Panc1 (cell line): Measurements from ENCODE around the gene SMIM36. TPM values are rescaled to one million over a fixed set of nuclear protein-coding genes. Genes with fewer than 3 reads are reported as not detected.

Experiments
- ATAC-seq: fragments of 200-7000 bp; cut with Tn5 transposase; 2 replicates; pipeline ENCODE4 v1.9.1; 2020; ENCODE audit warnings: mild to moderate bottlenecking, moderate library complexity
- BruUV-seq: library from RNA; stranded (reverse); fragments of 400-500 nt; replicated peaks from 2 replicates; lab custom pipeline; 2021; lab: Mats Ljungman, UMichigan
- CTCF ChIA-PET: fragments of 300-600 bp; sonication (Branson Sonifier 250); formaldehyde crosslinking; loops from one replicate; lab custom pipeline; 2022; ENCODE audit warnings: antibody characterized with exemption; lab: Charles Lee
- POLR2A ChIA-PET: fragments of 300-600 bp; sonication (Branson Sonifier 250); formaldehyde crosslinking; loops from one replicate; lab custom pipeline; 2022; ENCODE audit warnings: antibody characterized with exemption; lab: Charles Lee
- DNase-seq: peaks from one replicate; pipeline ENCODE4 v3.0.0-alpha.2; 2010; ENCODE audit warnings: low read depth, low spot score
- H3K27ac ChIP-seq: 2 replicates; pipeline ENCODE4 v1.5.1; 2011; ENCODE audit warnings: mild to moderate bottlenecking, low read length, inconsistent platforms
- H3K27me3 ChIP-seq: fragments of 200-500 bp; sonication (Bioruptor generic); 2 replicates; pipeline ENCODE4 v1.6.0; 2014; ENCODE audit warnings: low read length, inconsistent platforms; ENCODE audit not compliant: control insufficient read depth, insufficient read depth
- H3K36me3 ChIP-seq: fragments of 200-500 bp; sonication (Bioruptor generic); 2 replicates; pipeline ENCODE4 v1.5.1; 2014; ENCODE audit warnings: inconsistent platforms, mild to moderate bottlenecking, low read length, moderate library complexity; ENCODE audit not compliant: control insufficient read depth, insufficient read depth
- H3K4me1 ChIP-seq: 2 replicates; pipeline ENCODE4 v1.5.1; 2011; ENCODE audit warnings: inconsistent platforms, mild to moderate bottlenecking, low read length, moderate library complexity; ENCODE audit not compliant: control insufficient read depth, insufficient read depth
- H3K4me3 ChIP-seq, 2 experiments: 2 replicates each; pipeline ENCODE4 v1.5.1; 2011 to 2012; ENCODE audit warnings: low read depth in 2 of 2, low read length in 2 of 2, mild to moderate bottlenecking in 2 of 2, inconsistent platforms in 1 of 2, moderate library complexity in 1 of 2
- H3K9me3 ChIP-seq: fragments of 200-500 bp; sonication (Bioruptor generic); 2 replicates; pipeline ENCODE4 v1.5.1; 2014; ENCODE audit warnings: low read depth, mild to moderate bottlenecking, inconsistent platforms, low read length, moderate library complexity; ENCODE audit not compliant: control insufficient read depth, insufficient read depth
- POLR2AphosphoS5 ChIP-seq: IDR thresholded peaks from 2 replicates; pipeline ENCODE4 v1.6.1; 2012; ENCODE audit warnings: mild to moderate bottlenecking, low read depth, low read length, moderate library complexity
- SIN3A ChIP-seq: IDR thresholded peaks from 2 replicates; pipeline ENCODE4 v1.6.1; 2012; ENCODE audit warnings: low read depth, mild to moderate bottlenecking, low read length, moderate library complexity, borderline replicate concordance; ENCODE audit not compliant: insufficient read depth
- TCF7L2 ChIP-seq: IDR thresholded peaks from 2 replicates; pipeline ENCODE4 v1.6.1; 2011; ENCODE audit warnings: mild to moderate bottlenecking, low read depth, low read length, inconsistent platforms
- in situ Hi-C: cut with HindIII; loops from 2 replicates; pipeline ENCODE4 v1.10.0; 2016; ENCODE audit warnings: low sequenced_read_pairs, low pct_unique_long_range_greater_than_20kb
- intact Hi-C: fragments of 100-400 bp; cut with micrococcal nuclease; formaldehyde crosslinking; loops from one replicate; pipeline ENCODE4 v1.10.0; 2022; ENCODE audit not compliant: unreplicated experiment
- total RNA-seq: library from RNA; stranded (reverse); gene quantifications from one replicate; pipeline ENCODE4 v1.2.1, GENCODE V29; 2021; ENCODE audit not compliant: unreplicated experiment
- TF ChIP-seq, protein P1 (sequence below), 2 experiments: IDR thresholded peaks; 2 replicates each; pipeline ENCODE4 v1.6.1; 2011 to 2012; ENCODE audit warnings: low read depth in 2 of 2, control low read depth in 1 of 2, low read length in 1 of 2, mild to moderate bottlenecking in 1 of 2, moderate library complexity in 1 of 2; ENCODE audit not compliant: insufficient read depth in 1 of 2
- TF ChIP-seq, protein P2 (sequence below): fragments of 450-650 bp; IDR thresholded peaks from 2 replicates; pipeline ENCODE4 v1.5.1; 2017; ENCODE audit warnings: mild to moderate bottlenecking

The SMIM36 gene
- total RNA-seq, 1 experiment from 2014 or later: not detected

DNA sequence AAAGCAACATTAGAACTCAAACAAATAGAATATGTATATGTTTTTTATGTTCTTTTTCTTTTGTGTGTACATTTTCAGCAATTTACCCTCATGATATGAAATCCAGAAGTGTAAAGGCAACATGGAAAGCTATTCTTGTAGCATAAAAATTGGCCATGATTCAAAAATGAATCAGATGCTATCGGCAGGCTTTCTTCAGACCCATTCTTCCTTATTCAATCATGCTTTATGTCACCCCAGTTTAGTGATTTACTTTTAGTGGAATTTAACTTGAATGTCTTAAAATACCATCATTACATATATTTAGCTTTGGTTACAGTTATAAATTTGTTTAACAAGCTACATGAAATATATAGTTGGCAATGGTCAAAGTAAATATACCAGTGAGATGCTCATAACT lies 21.4 kb upstream of the SMIM36 start:
- intact Hi-C loops (no loop called here), in situ Hi-C loops (no loop called here)
- H3K27me3 ChIP-seq: no peaks in the 10 kb centered on the region
- ChIA-PET POLR2A (no interaction called here), CTCF (no interaction called here)
- H3K9me3 ChIP-seq: no peaks in the 10 kb centered on the region
- DNase-seq: no peak
- ATAC-seq: no peak
- no peaks in the 10 kb centered on the region for H3K4me1 ChIP-seq
- H3K27ac ChIP-seq: no peak overlapping the region
- no peak for TF ChIP-seq SIN3A
- TF ChIP-seq, protein P1, sequence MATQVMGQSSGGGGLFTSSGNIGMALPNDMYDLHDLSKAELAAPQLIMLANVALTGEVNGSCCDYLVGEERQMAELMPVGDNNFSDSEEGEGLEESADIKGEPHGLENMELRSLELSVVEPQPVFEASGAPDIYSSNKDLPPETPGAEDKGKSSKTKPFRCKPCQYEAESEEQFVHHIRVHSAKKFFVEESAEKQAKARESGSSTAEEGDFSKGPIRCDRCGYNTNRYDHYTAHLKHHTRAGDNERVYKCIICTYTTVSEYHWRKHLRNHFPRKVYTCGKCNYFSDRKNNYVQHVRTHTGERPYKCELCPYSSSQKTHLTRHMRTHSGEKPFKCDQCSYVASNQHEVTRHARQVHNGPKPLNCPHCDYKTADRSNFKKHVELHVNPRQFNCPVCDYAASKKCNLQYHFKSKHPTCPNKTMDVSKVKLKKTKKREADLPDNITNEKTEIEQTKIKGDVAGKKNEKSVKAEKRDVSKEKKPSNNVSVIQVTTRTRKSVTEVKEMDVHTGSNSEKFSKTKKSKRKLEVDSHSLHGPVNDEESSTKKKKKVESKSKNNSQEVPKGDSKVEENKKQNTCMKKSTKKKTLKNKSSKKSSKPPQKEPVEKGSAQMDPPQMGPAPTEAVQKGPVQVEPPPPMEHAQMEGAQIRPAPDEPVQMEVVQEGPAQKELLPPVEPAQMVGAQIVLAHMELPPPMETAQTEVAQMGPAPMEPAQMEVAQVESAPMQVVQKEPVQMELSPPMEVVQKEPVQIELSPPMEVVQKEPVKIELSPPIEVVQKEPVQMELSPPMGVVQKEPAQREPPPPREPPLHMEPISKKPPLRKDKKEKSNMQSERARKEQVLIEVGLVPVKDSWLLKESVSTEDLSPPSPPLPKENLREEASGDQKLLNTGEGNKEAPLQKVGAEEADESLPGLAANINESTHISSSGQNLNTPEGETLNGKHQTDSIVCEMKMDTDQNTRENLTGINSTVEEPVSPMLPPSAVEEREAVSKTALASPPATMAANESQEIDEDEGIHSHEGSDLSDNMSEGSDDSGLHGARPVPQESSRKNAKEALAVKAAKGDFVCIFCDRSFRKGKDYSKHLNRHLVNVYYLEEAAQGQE (IDR thresholded peaks at IDR 0.05; ENCODE audit: insufficient read depth in 1 of 2, low read depth in 2 of 2, low read length in 1 of 2): no peak
- TF ChIP-seq TCF7L2: no peak
- TF ChIP-seq POLR2AphosphoS5: no peak
- TF ChIP-seq, protein P2, sequence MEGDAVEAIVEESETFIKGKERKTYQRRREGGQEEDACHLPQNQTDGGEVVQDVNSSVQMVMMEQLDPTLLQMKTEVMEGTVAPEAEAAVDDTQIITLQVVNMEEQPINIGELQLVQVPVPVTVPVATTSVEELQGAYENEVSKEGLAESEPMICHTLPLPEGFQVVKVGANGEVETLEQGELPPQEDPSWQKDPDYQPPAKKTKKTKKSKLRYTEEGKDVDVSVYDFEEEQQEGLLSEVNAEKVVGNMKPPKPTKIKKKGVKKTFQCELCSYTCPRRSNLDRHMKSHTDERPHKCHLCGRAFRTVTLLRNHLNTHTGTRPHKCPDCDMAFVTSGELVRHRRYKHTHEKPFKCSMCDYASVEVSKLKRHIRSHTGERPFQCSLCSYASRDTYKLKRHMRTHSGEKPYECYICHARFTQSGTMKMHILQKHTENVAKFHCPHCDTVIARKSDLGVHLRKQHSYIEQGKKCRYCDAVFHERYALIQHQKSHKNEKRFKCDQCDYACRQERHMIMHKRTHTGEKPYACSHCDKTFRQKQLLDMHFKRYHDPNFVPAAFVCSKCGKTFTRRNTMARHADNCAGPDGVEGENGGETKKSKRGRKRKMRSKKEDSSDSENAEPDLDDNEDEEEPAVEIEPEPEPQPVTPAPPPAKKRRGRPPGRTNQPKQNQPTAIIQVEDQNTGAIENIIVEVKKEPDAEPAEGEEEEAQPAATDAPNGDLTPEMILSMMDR: no peak
- BruUV-seq: no TSS peak
- no peaks in the 10 kb centered on the region for H3K36me3 ChIP-seq
- H3K4me3 ChIP-seq: no peak overlapping the region

DNA sequence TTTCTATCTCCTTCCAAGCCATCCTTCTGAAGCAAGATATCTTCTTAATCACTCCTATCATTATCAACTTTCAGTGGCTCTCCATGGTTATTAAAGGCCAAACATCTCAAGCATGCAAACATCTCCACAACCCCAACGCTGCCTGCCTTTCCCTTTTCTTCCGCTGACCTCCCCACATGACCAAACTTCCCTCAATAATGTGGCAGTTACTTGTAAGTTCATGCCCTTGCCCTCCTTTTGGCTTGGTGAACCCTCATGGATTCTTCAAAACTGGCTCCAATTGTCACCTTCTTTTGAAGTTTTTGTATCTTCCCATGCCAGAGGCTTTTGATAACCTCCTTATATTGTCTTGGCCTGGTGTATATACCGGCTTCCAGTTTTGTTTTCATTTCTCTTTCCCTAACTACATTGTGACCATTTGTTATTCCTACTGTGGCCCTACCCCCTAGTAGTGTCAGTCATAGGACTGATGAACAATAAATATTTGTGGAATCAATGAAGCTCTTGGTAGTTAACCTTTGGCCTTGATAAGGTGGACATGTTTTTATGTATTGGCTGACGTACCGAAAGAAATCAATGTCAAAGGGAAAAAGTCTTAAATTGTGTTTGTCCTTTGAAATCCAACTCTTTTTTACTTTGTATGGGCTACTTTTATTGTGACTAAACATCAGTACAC lies 19.9 kb upstream of the SMIM36 start:
- Histone ChIP-seq H3K4me3 (no peak overlapping the region), H3K27me3 (no peaks in the 10 kb centered on the region), H3K4me1 (no peaks in the 10 kb centered on the region), H3K27ac (no peak overlapping the region), H3K9me3 (no peaks in the 10 kb centered on the region), H3K36me3 (no peaks in the 10 kb centered on the region)
- CTCF ChIA-PET: no interaction called here
- intact Hi-C loops (no loop called here), in situ Hi-C loops (no loop called here)
- ATAC-seq (no peak), DNase-seq (no peak)
- BruUV-seq: no TSS peak
- POLR2A ChIA-PET: no interaction called here
- no peak for TF ChIP-seq SIN3A
- TF ChIP-seq, protein P2: no peak
- TF ChIP-seq, protein P1 (IDR thresholded peaks at IDR 0.05; ENCODE audit: insufficient read depth in 1 of 2, low read depth in 2 of 2, low read length in 1 of 2): no peak
- TF ChIP-seq POLR2AphosphoS5: no peak
- TF ChIP-seq TCF7L2: no peak
